GM03348 (cell line): ENCODE results near the gene SLC39A1.
"Not testable (repeated sequence)": the region's sequence is repeated elsewhere in the genome, so short reads cannot be mapped to it uniquely, and the experiment has no call there.

Experiments used
- DNase-seq: peaks from one replicate; pipeline ENCODE4 v3.0.0; 2012; ENCODE audit warnings: low spot score

Gene SLC39A1, protein sequence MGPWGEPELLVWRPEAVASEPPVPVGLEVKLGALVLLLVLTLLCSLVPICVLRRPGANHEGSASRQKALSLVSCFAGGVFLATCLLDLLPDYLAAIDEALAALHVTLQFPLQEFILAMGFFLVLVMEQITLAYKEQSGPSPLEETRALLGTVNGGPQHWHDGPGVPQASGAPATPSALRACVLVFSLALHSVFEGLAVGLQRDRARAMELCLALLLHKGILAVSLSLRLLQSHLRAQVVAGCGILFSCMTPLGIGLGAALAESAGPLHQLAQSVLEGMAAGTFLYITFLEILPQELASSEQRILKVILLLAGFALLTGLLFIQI

DNA sequence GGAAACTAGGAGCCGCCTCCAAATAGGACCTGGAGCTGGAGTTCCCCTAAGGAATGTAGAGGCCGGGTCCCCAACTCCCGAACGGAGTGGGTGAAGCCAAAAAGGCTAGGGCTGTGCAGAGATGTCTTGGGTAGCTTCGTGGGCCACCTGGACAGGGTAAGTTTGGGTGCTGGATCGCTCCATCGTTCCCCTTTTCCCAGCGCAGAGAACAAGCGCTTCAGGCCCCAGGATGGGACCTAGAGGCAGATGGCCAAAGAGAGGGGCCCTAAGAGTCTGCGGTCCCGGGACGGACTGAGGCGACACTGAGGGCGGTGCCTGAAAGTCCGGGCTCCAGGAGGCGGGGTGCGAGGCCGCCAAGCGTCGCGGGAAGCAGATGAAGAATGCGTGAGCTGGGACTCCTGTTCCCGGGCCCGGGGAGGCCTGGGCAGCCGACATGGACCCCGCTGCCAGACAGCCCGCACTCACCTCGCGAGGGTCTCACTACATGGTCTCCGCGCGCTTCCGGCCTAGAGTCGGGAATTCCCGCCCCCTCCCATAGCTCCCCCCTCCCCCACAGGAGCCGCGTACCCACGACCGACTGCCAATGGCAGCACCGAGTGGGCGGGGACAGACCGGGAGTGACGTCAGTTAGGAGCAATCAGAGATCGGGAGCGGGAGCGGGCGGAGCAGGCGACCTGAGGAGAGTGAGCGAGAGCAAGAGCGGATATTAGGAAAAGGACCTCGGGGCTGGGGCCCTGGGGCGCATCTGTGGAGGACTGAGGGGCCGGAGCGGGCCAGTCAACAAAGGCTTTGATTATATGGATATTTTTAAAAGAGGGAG, at the start of gene SLC39A1:
SLC39A1 (minus strand) TSS at position 508 of the 820 bp plus-strand sequence. CDS start 822 bp downstream, outside the sequence.
- DNase-seq: peak; percentile 95

DNA sequence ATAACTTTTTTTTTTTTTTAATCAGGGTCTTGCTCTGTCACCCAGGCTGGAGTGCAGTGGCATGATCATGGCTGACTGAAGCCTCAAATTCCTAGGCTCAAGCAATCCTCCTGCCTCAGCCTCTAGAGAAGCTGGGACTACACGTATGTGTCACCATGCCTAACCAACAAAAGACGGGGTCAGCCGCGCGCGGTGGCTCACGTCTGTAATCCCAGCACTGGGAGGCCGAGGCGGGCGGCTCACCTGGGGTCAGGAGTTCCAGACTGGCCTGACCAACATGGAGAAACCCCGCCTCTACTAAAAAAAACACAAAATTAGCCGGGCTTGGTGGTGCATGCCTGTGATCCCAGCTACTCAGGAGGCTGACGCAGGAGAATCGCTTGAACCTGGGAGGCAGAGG, 49.2 kb upstream of the SLC39A1 start:
- DNase-seq: not testable (repeated sequence)

DNA sequence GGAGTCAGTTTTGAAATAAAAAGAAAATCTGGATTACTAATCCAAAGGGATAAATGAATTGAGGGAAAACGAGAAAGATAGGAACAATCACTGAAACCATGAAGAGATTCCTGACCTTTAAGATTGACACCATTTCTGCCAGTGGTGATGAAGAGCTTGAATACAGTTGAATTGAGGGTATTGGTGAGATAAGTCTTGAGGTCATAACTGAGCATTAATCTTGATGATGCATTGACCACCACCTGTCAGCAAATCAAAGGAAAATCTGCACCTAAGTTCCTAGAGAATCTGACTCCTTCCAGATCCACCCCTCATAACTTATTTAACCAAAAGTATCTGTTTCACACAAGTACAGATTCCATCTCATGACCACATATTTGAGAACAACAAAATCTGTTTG, 48.8 kb upstream of the SLC39A1 start:
- DNase-seq: no peak

DNA sequence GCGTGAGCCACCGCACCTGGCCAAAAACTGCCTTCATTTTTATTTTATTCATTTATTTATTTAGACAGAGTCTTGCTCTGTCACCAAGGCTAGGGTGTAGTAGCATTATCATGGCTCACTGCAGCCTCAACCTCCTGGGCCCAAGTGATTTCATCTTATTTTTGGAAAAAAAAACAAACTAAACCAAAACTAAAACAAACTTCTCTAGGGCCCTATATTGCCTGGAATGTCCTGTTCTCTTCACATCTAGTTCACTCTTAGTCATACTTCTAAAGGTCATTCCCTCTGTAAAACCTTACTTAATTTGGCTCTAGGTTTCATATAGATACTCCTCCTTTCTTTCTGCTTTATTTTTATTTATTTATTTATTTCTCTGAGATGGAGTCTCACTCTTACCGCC, 42.8 kb upstream of the SLC39A1 start:
- no peak for DNase-seq

DNA sequence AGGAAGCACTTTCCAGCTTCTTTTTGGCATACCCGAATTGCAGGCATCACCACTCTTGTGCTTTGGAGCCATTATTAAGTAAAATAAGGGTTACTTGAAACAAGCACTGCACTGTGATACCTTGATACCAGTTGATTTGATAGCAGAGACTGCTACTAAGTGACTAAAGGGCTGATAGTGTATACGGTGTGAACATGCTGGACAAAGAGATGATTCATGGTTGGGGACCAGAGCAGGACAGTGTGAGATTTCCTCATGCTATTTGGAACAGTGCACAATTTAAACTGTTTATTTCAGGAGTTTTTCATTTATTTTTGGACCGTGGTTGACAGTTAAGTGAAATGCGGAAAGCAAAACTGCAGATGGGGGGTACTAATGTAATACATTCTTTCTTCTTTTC, 37.1 kb upstream of the SLC39A1 start:
- DNase-seq: no peak

DNA sequence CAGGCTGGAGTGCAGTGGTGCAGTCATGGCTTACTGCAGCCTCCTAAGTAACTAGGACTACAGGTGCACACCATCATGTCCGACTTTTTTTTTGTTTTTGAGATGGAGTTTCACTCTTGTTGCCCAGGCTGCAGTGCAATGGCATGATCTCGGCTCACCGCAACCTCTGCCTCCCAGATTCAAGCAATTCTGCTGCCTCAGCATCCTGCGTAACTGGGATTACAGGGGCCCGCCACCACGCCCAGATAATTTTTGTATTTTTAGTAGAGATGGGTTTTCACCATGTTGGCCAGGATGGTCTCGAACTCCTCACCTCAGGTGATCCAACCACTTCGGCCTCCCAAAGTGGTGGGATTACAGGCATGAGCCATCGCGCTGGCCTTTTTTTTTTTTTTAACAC, 33.5 kb upstream of the SLC39A1 start:
- not testable (repeated sequence) for DNase-seq

DNA sequence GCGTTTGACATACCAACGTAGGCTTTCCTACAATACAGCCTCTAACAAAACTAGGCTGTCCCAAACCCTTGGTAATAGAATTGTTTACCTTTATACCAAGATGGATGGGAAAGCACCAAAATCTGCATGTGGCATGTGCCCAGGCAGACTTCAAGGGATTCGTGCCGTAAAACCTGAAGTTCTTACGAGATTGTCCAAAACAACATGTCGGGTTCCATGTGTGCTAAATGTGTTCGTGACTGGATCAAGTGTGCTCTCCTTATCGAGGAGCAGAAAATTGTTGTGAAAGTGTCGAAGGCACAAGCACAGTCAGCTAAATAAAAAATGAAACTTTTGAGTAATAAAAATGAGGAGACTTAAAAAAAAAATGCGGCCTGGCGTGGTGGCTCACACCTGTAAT, 32.3 kb upstream of the SLC39A1 start:
- DNase-seq: no peak

DNA sequence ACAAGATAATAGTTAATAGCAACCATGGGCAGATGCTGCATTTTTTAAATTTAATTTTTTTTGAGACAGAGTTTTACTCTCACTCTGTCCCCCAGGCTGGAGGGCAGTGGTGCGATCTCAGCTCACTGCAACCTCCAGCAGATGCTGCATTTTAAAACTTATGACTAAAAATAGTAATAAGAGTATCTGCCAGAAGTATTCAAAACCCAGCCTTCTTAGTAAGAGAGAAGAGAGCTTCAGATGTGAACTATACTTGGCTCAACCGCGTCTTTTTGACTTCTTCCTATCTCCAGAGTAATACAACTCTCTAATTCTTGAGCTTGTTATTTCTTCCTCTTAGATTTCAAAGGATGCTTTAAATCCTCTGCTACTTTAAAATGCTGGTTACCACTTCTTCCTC, 31.9 kb upstream of the SLC39A1 start:
- no peak for DNase-seq

DNA sequence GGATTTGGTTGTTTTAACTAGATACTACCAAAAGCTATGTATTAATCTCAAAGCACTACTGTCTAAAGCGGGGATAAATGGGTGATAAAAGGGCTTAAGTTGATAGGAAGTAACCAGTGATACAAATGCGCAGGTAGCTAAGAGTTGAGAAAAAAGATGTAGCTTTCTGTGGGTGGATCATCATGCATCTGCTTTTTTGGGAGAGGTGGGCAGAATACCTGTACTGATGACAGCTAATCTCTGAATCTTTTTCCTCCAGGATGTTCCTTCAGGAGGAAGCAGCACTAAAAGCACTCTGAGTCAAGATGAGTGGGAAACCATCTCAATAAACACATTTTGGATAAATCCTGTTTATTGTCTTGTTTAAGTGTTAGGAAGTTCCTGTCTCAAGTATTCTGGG, 28.5 kb upstream of the SLC39A1 start:
- no peak for DNase-seq

DNA sequence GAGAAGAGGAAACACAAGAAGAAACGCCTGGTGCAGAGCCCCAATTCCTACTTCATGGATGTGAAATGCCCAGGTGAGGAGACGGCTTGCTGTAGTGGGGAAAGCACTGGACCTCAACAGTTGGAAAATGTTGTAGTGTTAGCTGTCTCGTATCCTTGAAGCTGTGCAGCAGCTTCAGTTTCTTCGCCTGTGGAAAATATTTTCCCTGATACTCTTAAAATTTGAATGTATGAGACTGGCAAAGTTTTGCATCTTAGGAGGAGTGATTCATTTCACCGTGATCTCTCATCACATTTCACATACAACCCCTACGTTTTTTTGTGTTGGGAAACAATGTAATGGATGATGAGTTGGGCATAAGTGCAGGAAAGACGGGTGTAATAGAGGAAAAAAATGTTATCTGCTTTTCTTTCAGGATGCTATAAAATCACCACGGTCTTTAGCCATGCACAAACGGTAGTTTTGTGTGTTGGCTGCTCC, 27.9 kb upstream of the SLC39A1 start:
- no peak for DNase-seq

DNA sequence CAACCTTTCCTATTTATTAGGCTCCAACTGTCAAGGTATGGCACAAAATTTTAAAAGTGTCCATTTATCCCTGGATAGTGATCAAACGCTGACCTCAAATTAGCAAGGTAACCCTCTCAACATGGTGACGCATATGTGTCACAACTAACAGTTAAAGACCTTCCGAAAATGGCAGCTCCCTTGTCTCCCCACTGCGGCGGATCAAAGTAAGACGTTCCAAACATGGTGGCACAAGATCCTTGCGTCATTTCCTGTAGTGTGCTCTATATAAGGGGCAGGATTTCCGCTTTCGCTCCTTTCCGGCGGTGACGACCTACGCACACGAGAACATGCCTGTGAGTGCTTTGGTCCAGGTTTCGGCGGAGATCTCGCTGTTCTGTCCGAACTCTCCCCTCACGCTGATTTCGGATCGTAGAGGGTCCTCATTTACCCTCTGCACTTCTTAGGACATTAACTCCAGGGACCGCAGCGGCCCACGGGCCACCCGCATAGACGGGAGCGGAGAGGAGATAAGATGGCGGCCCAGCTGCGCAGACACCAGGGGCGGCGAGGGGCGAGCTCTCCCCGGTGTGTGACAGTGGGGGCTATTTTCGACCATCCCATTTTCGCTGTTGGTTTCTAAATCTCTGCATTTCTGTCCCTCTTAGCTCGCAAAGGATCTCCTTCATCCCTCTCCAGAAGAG, 27.3 kb upstream of the SLC39A1 start, which contains the start of gene RPS27:
RPS27 (plus strand) TSS at position 295 of the 683 bp plus-strand sequence; CDS start at position 330, 35 bp downstream.
- DNase-seq: peak; percentile 92

DNA sequence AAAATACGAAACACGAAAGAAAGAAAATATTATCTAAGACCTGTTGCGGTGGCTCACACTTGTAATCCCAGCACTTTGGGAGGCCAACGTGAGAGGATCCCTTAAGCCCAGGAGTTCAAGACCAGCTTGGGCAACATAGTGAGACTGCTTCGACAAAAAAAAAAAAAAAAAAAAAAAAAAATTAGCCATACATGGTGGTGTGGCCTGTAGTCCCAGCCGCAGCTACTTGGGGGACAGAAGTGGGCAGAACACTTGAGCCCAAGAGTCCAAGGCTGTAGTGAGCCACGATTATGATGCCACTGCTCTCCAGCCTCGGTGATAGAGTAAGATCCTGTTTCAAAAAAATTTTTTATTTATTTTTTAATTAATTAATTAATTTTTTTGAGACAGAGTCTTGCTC, 24.3 kb upstream of the SLC39A1 start:
- DNase-seq: no peak

DNA sequence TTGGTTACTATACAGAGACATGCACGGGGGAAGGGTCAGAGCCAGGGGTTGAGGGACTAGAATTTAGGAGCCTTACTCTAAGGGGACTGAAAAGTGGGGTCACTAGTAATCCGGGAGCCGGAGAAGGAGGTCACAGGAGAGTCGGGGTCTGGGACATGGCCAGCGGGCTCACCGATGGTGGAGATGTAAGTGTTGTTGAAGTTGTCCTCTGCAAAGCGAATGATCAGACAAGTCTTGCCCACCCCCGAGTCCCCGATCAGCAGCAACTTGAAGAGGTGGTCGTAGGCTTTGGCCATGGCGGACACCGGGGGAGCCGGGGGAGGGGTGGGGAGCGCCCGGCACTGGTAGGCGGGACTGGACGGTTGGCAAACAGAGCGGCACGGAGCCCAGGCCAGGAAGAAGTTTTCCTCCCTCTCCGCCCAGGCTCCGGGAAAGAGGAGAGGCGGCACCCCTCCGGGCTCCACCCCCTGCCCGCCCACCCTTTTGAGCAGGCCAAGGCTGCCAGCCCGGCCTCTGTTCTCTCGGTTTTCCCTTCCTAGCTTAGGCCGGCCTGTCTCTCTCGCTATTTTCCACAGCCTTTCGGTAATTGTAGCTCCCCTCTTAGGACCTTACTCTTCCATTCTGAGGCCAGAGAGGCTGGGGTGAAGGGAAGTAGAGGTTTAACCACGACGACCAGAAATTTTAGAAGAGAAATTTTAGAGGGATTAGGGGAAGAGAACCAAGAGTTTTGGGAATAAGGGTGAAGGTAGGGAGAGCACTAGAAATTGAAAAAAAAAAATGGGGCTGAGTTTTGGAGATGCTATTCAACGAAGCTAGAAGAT, 22.8 kb upstream of the SLC39A1 start, which contains the start of gene RAB13:
RAB13 (minus strand) TSS at position 399 of the 821 bp plus-strand sequence; CDS start at position 296, 103 bp downstream.
- peak; percentile 93 for DNase-seq

DNA sequence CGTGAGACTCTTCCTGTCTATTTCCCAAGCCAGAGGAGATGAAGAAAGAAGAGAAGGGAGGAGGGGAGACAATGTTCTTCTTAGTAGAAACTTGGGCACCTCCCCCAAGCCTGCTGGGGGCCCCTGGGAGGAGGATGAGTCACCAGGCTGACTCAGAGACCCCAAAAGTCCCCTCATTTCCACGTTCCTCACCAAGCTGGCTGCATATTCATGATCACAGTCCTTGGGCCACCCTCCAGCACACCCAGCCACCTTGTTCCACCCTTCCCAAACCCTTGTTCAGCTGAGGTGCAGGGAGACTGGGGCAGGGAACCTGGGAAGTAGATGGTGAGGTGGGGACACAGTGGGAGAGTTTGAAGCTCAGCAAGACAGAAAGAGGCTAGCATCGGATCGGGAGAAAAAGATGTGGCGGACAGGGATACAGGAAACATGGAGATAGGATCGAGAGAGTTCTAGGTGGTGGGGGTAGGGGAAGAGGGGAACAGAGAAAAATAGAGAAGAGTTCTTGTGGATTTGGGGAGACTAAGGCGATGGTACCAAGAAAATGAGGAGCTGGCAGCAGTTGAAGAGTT, 22.1 kb upstream of the SLC39A1 start:
- DNase-seq: peak; percentile 50

DNA sequence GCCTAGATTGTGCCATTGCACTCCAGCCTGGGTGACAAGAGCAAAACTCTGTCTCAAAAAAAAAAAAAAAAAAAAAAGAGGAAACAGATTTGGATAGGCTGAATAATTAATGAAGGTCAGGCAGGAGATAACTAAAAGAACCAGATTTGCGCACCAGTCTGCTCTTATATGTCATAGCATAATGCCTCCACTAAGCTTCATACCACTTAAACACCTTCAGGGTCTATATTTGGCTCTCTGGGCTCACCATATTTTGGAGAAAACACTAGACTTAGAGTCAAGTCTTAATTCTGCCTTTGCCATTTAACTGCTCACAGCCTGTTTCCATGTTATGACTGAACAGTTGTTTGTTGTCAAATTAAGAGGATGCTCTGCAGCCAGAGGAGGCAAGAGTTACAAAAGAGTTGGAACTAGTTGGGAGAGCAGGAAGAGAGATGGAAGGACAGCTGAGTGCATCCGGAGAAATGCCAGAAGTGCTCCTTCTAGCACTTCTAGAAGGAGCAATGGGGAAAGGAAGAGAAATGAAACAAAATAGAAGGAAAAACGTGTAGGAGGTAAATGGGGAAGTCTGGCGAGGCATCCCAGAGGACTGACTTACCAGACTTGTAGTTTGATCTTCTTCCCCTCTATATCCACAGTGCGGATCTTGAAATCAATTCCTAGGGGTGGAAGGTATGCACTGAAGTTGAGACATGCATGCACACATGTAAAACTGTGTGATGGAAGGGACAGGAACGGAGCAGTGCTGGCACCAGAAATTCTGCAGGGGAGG, 21.0 kb upstream of the SLC39A1 start:
- no peak for DNase-seq

DNA sequence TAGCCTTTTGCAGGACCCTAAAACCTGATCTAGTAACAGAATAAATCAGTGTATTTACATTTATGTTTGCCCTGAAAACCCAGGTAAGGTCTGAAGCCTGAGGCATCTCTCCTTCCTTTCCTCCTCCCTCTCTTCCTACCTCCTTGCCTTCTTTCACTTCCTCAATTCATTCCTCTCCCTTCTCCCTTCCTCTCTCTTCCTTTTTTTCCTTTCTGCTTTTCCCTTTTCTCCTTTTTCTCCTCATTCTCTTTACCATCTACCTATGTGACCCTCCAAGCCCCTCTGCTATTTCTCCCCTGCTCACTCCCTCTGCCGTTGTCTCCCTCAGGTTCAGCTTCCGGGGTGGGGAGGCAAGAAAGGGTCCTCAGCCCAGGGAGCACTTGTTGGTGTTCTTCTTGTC, 18.4 kb upstream of the SLC39A1 start:
- DNase-seq: not testable (repeated sequence)

DNA sequence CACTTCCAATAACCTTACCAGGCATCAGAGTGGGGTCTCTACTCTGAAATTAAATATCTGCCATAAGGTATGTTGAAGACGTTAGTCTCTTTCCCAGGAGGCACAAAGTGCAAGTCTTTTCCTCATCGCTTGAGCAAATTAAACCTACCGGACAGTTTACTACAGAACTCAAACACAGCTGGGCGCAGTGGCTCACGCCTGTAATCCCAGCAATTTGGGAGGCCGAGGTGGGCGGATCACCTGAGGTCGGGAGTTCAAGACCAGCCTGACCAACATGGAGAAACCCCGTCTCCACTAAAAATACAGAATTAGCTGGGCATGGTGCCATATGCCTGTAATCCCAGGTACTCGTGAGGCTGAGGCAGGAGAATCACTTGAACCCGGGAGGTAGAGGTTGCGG, 15.8 kb upstream of the SLC39A1 start:
- not testable (repeated sequence) for DNase-seq

DNA sequence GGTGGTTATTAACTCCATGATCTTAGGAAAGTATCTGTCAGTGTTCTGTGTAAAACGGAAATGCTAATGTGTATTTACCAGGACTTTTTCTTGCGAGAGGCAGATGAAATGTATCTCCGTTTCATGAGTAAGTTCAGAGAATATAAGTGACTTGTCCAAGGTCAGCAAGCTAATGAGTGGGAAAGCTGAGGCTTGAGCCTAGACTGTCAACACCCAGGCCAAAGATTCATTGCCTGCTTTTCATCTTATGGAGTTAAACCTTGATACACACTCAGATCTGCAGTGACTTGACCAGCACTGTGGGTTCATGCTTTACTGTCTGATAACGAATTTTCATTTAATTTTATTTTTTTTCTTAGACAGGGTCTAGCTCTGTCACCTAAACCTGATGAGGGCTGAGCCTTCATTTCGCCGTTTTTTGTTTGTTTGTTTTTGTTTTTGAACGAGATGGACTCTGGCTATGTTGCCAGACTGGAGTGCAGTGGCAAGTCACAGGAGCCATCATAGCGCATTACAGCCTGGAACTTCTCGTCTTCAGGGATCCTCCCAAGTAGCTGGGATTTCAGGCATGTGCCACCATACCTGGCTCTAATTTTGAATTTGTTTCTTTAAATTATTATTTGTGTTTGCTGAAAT, 15.1 kb upstream of the SLC39A1 start:
- DNase-seq: no peak
